BE2C (cell line): ENCODE measurements around the gene VMP1.
"Not testable (repeated sequence)": the region's sequence is repeated elsewhere in the genome, so short reads cannot be mapped to it uniquely, and the experiment has no call there.

ENCODE experiments used
- DNase-seq: peaks from one replicate; pipeline ENCODE4 v3.0.0-alpha.2; 2020
- H3K27me3 ChIP-seq: fragments of 250-450 bp; sonication (Bioruptor Pico); 2 replicates; pipeline ENCODE4 v1.5.1; 2020; ENCODE audit warnings: mild to moderate bottlenecking
- H3K36me3 ChIP-seq: fragments of 250-450 bp; sonication (Bioruptor Pico); 2 replicates; pipeline ENCODE4 v1.5.1; 2020; ENCODE audit warnings: mild to moderate bottlenecking
- H3K4me1 ChIP-seq: fragments of 250-450 bp; sonication (Bioruptor Pico); 2 replicates; pipeline ENCODE4 v1.5.1; 2020
- H3K4me3 ChIP-seq: 2 replicates; pipeline ENCODE4 v1.5.1; 2011; ENCODE audit warnings: low read depth, low read length
- H3K9me3 ChIP-seq: fragments of 250-450 bp; sonication (Bioruptor Pico); 2 replicates; pipeline ENCODE4 v1.5.1; 2020
- TF ChIP-seq, protein P1 (sequence below): IDR thresholded peaks from 2 replicates; pipeline ENCODE4 v1.5.1; 2012; ENCODE audit warnings: mild to moderate bottlenecking, low read depth, low read length

Gene VMP1

DNA sequence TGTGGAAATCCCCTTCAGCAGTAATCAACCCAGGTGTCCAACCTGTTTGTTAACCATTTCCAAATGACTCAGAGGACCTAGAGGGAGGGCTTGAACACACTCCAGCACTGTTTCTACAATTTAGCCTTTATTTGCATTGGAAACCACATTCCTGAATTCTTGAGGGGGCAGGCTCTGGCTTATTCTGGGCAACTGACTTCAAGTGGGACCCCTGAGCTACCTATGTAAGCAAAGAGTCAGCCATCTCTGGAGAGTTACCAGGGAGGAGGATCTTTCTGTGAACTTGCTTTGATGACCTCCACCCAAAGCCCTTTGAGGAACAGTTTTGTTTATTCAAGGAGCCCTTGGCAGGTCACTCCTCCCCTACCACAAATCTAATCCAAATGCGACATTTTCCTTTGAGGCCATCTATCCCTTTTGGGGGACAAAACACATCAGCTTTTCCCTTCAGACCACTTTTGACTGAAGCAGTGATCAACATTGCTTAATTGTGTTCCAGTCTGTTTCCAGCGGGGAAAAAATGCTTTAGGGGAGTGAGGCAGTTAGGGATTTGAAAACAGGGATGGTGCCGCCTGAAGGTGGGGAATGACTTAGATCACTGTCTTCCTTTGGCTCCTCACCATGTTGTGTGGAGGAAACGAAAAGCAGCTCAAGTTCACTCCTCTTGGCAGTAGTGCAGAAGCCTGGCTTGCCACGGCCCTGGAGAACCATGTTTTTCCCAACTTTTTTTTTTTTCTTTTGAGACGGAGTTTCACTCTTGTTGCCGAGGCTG, 139.1 kb downstream of the VMP1 start:
- Histone ChIP-seq H3K27me3 (no peaks in the 10 kb centered on the region), H3K9me3 (no peaks in the 10 kb centered on the region), H3K4me3 (no peak overlapping the region), H3K4me1 (no peaks in the 10 kb centered on the region), H3K36me3 (peaks cover 5% of the 10 kb centered on the region; the same call in 1 of the 2 replicates)
- TF ChIP-seq, protein P1, sequence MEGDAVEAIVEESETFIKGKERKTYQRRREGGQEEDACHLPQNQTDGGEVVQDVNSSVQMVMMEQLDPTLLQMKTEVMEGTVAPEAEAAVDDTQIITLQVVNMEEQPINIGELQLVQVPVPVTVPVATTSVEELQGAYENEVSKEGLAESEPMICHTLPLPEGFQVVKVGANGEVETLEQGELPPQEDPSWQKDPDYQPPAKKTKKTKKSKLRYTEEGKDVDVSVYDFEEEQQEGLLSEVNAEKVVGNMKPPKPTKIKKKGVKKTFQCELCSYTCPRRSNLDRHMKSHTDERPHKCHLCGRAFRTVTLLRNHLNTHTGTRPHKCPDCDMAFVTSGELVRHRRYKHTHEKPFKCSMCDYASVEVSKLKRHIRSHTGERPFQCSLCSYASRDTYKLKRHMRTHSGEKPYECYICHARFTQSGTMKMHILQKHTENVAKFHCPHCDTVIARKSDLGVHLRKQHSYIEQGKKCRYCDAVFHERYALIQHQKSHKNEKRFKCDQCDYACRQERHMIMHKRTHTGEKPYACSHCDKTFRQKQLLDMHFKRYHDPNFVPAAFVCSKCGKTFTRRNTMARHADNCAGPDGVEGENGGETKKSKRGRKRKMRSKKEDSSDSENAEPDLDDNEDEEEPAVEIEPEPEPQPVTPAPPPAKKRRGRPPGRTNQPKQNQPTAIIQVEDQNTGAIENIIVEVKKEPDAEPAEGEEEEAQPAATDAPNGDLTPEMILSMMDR = no peak
- DNase-seq = no peak

DNA sequence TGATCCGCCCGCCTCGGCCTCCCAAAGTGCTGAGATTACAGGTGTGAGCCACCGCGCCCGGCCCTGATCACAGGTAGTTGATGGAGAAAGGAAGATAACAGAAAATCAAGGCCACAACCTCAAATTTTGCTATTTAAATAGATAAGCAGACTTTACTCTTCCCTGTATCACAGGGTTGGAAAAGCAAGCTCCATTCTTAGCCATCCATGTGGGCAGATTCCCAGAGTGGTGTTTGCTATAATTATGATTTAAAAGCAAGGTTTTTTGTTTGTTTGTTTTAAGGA, 140.9 kb downstream of the VMP1 start:
- H3K27me3 ChIP-seq = no peaks in the 10 kb centered on the region
- no peaks in the 10 kb centered on the region; the same call in 1 of the 2 replicates for H3K9me3 ChIP-seq
- H3K36me3 ChIP-seq = no peaks in the 10 kb centered on the region
- TF ChIP-seq, protein P1 = no peak
- no peaks in the 10 kb centered on the region for H3K4me1 ChIP-seq
- no peak overlapping the region for H3K4me3 ChIP-seq
- DNase-seq = no peak

DNA sequence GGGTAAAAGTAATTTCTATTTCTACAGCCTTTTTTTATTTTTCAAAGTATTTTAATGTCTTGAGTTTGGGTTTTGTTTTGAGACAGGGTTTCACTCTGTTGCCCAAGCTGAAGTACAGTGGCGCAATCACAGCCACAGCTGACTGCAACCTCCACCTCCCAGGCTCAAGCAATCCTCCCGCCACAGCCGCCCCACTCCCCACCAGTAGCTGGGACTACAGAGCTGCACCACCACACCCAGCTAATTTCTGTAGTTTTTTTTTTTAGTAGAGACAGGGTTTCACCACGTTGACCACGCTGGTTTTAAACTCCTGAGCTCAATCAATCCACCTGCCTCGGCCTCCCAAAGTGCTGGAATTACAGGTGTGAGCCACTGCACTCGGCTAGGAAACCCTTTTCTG, 141.3 kb downstream of the VMP1 start:
- DNase-seq = no peak
- no peaks in the 10 kb centered on the region for H3K27me3 ChIP-seq
- no peaks in the 10 kb centered on the region for H3K4me1 ChIP-seq
- no peaks in the 10 kb centered on the region for H3K36me3 ChIP-seq
- TF ChIP-seq, protein P1 = no peak
- no peak overlapping the region for H3K4me3 ChIP-seq
- no peaks in the 10 kb centered on the region; the same call in 1 of the 2 replicates for H3K9me3 ChIP-seq

DNA sequence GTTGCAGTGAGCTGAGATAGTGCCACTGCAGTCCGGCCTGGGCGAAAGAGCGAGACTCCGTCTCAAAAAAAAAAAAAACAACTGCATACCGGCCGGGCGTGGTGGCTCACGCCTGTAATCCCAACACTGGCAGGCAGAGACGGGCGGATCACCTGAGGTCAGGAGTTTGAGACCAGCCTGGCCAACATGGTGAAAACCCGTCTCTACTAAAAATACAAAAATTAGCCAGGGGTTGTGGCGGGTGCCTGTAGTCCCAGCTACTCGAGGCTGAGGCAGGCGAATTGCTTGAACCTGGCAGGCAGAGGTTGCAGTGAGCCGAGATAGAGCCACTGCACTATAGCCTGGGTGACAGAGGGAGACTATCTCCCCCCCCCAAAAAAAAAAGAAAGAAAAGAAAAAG, 142.9 kb downstream of the VMP1 start:
- H3K9me3 ChIP-seq, H3K4me3 ChIP-seq, H3K36me3 ChIP-seq, H3K4me1 ChIP-seq, DNase-seq, H3K27me3 ChIP-seq: not testable (repeated sequence)

DNA sequence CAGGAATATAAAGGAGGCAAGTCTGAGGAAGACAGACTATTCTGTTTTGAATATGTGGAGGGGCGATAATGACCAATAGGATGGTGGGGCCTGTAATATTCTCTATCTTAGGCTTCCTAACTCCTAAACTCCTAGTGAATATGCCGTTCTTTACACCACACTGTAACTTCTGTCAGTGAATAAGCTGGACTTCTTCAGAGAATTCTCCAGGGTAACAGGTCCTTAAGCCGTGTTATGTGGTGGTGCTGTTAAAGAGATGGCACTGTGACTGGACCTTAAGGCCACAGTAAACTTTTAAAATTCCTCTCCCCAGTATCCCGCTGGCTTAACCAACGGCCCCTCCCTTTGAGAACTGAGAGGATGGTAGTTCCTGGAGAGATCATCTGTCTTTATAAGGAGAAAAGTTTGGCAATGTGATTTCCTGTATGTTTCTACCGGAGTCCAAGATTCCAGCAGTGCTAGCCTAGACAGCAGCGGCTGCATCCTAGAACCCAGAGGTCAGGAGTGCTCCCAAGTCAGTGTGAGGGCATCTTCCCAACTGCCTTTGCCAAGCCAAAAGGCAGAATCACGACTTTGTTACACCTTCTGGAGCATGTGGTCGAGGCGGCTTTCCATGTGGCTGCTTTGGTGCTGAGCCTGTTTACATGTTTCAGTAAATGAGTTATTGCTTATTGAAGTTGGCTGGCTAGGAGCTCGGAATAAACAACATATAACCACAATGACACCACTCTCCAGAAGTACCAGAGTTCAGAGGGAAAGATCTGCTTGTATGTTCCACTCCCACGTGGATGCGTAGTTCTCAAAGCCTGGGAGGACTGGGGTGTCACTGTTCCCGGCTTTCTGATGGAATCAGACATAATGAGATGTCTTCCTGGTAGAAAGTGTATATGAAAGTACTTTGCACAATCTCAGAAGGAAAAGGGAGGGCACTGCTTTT, 144.3 kb downstream of the VMP1 start:
- TF ChIP-seq, protein P1 = no peak
- no peaks in the 10 kb centered on the region; the same call in 1 of the 2 replicates for H3K27me3 ChIP-seq
- no peak overlapping the region for H3K4me3 ChIP-seq
- DNase-seq = no peak
- H3K9me3 ChIP-seq = no peaks in the 10 kb centered on the region; the same call in 1 of the 2 replicates
- H3K36me3 ChIP-seq = no peaks in the 10 kb centered on the region
- H3K4me1 ChIP-seq = no peaks in the 10 kb centered on the region

DNA sequence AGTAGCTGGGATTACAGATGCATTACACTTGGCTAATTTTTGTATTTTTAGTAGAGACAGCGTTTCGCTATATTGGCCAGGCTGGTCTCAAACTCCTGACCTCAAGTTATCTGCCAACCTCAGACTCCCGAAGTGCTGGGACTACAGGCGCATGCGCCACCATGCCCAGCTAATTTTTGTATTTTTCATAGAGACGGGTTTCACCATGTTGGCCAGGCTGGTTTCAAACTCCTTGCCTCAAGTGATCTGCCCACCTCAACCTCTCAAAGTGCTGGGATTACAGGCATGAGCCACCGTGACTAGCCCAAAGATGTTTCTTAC, 145.4 kb downstream of the VMP1 start:
- not testable (repeated sequence) for H3K4me3 ChIP-seq, H3K27me3 ChIP-seq, H3K36me3 ChIP-seq, DNase-seq, H3K9me3 ChIP-seq, H3K4me1 ChIP-seq
